NCI-H446 treated with DMSO at 0.1 percent for 48 hours (cell line): ENCODE data around the gene GPM6B.

Experiments used
- DNase-seq: peaks from one replicate; lab custom pipeline; 2025; lab: John Stamatoyannopoulos, UW

GPM6B gene

GRCh38 chrX:13816643-13817627 is at the start of gene GPM6B:
Gene GPM6B, minus strand, starts transcription at chrX:13817093. Its CDS starts 189 bp downstream, at chrX:13816904.
- peak; percentile 58 for DNase-seq

- no peak for DNase-seq
Measured at GRCh38 chrX:13864264-13864663, 47.4 kb upstream of the GPM6B start.

GRCh38 chrX:13863324-13863723 is 46.4 kb upstream of the GPM6B start:
- no peak for DNase-seq

GRCh38 chrX:13859724-13860123 is 42.8 kb upstream of the GPM6B start:
- no peak for DNase-seq

- no peak for DNase-seq
Measured at GRCh38 chrX:13857804-13858203, 40.9 kb upstream of the GPM6B start.

- no peak for DNase-seq
Measured at GRCh38 chrX:13855689-13856450, 39.0 kb upstream of the GPM6B start.

GRCh38 chrX:13854003-13854402 is 37.1 kb upstream of the GPM6B start:
- DNase-seq = no peak

GRCh38 chrX:13852001-13852695 is 35.3 kb upstream of the GPM6B start:
- no peak for DNase-seq

- DNase-seq = no peak
Measured at GRCh38 chrX:13845721-13846378, 29.0 kb upstream of the GPM6B start.

GRCh38 chrX:13843150-13843721 is 26.3 kb upstream of the GPM6B start:
- no peak for DNase-seq

- DNase-seq = no peak
Measured at GRCh38 chrX:13840121-13840520, 23.2 kb upstream of the GPM6B start.

GRCh38 chrX:13837290-13837745 is 20.4 kb upstream of the GPM6B start:
- DNase-seq = no peak

GRCh38 chrX:13836575-13836974 is 19.7 kb upstream of the GPM6B start:
- no peak for DNase-seq

- DNase-seq = no peak
Measured at GRCh38 chrX:13835825-13836224, 18.9 kb upstream of the GPM6B start.

GRCh38 chrX:13834355-13834754 is 17.5 kb upstream of the GPM6B start:
- no peak for DNase-seq

GRCh38 chrX:13829983-13830382 is 13.1 kb upstream of the GPM6B start:
- no peak for DNase-seq

GRCh38 chrX:13828392-13828791 is 11.5 kb upstream of the GPM6B start:
- no peak for DNase-seq

GRCh38 chrX:13827298-13828090 is 10.6 kb upstream of the GPM6B start:
- DNase-seq = no peak

- DNase-seq = no peak
Measured at GRCh38 chrX:13826770-13827169, 9.9 kb upstream of the GPM6B start.

- DNase-seq = no peak
Measured at GRCh38 chrX:13825178-13825762, 8.4 kb upstream of the GPM6B start.
